Osteocyte (in vitro differentiated cells): ENCODE data around the gene ARG2. TPM values are rescaled to one million over a fixed set of nuclear protein-coding genes. Genes with fewer than 3 reads are reported as not detected.
"Not testable (repeated sequence)": the region's sequence is repeated elsewhere in the genome, so short reads cannot be mapped to it uniquely, and the experiment has no call there.

ENCODE experiments used
- DNase-seq: peaks from one replicate; pipeline ENCODE4 v3.0.0; 2021; ENCODE audit warnings: mixed read lengths; ENCODE audit not compliant: unreplicated experiment; ENCODE audit errors: extremely low spot score
- H3K27ac Mint-ChIP-seq: one replicate; pipeline ENCODE4 v1.8.0; 2021; ENCODE audit warnings: mild to moderate bottlenecking, mixed read lengths; ENCODE audit not compliant: unreplicated experiment
- H3K27me3 Mint-ChIP-seq: one replicate; pipeline ENCODE4 v1.8.0; 2021; ENCODE audit warnings: mixed read lengths; ENCODE audit not compliant: unreplicated experiment
- H3K36me3 Mint-ChIP-seq: one replicate; pipeline ENCODE4 v1.8.0; 2021; ENCODE audit warnings: mixed read lengths; ENCODE audit not compliant: unreplicated experiment
- H3K4me1 Mint-ChIP-seq: one replicate; pipeline ENCODE4 v1.8.0; 2021; ENCODE audit warnings: mixed read lengths; ENCODE audit not compliant: unreplicated experiment
- H3K4me3 Mint-ChIP-seq: one replicate; pipeline ENCODE4 v1.8.0; 2021; ENCODE audit warnings: mild to moderate bottlenecking, moderate library complexity, mixed read lengths; ENCODE audit not compliant: unreplicated experiment
- H3K9me3 Mint-ChIP-seq: one replicate; pipeline ENCODE4 v1.8.0; 2021; ENCODE audit warnings: mixed read lengths; ENCODE audit not compliant: unreplicated experiment
- total RNA-seq: library from RNA; stranded (reverse); gene quantifications from 2 replicates; pipeline ENCODE4 v1.2.1, GENCODE V29; 2021
- TF ChIP-seq, protein P1 (sequence below): fragments of 200-600 bp; sonication (generic); IDR thresholded peaks from 2 replicates; pipeline ENCODE4 v1.5.0; 2021; ENCODE audit warnings: antibody characterized with exemption, mild to moderate bottlenecking, moderate library complexity

ARG2 gene
- total RNA-seq, 1 donor from 2014 or later = 4.2 TPM

DNA sequence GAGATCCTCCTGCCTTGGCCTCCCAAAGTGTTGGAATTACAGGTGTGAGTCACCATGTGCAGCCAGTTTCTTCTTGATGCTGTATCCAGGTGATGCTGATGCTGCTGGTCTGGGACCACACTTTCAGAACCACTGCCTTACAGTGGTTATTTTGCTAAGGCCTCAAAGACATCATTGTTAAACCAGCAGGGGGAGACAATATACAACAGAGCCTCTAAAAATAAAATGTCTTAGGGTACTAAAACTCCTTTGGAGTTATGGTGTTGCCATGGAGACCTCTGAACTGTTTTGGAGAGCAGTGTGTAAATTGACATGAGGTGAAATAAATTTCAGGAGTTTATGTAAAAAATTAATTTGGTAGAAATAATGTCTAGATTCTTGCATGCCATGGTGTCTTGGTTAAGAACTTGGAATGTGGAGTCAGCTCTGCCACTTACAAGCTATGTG, 1.1 kb upstream of the ARG2 start:
- TF ChIP-seq, protein P1, sequence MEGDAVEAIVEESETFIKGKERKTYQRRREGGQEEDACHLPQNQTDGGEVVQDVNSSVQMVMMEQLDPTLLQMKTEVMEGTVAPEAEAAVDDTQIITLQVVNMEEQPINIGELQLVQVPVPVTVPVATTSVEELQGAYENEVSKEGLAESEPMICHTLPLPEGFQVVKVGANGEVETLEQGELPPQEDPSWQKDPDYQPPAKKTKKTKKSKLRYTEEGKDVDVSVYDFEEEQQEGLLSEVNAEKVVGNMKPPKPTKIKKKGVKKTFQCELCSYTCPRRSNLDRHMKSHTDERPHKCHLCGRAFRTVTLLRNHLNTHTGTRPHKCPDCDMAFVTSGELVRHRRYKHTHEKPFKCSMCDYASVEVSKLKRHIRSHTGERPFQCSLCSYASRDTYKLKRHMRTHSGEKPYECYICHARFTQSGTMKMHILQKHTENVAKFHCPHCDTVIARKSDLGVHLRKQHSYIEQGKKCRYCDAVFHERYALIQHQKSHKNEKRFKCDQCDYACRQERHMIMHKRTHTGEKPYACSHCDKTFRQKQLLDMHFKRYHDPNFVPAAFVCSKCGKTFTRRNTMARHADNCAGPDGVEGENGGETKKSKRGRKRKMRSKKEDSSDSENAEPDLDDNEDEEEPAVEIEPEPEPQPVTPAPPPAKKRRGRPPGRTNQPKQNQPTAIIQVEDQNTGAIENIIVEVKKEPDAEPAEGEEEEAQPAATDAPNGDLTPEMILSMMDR = peak; percentile 82
- H3K36me3 Mint-ChIP-seq = peaks cover 3% of the 10 kb centered on the region
- peaks cover 32% of the 10 kb centered on the region for H3K4me1 Mint-ChIP-seq
- H3K9me3 Mint-ChIP-seq = no peaks in the 10 kb centered on the region
- peak overlapping the region; percentile 97 for H3K27ac Mint-ChIP-seq
- DNase-seq = no peak
- peak overlapping the region; percentile 70 for H3K4me3 Mint-ChIP-seq
- peaks cover 21% of the 10 kb centered on the region for H3K27me3 Mint-ChIP-seq

DNA sequence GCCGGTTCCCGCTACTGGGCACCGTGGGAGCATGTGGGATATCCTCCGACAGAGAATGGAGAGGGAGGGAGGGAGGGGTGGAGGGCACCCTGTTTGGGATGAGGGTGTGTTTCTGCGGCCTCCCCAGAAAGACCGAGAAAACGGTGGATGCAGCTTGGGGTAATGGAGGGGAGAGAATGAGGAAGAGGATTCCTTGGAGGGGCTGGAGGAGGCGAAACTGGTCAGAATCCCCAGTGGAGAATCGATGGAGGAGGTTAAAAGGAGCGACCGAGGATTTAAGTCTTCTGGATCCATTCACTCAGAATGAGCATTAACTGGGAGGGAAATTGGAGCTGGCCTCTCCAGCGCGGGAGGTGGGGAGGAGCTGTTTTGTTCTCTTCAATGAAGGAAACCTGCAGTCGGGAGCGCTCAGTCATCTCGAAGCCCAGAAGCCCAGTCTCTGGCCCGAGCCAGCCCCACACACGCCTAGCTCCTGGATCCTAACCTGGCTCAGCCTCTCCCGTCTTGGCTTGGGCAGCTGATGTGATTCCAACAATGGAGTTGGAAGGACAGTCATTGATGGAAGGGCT, 581 bp downstream of the ARG2 start:
- H3K27ac Mint-ChIP-seq = peak overlapping the region; percentile 81
- DNase-seq = no peak
- H3K36me3 Mint-ChIP-seq = peaks cover 4% of the 10 kb centered on the region
- TF ChIP-seq, protein P1 = no peak
- H3K4me1 Mint-ChIP-seq = peaks cover 32% of the 10 kb centered on the region
- H3K27me3 Mint-ChIP-seq = peaks cover 10% of the 10 kb centered on the region
- peak overlapping the region; percentile 81 for H3K4me3 Mint-ChIP-seq
- H3K9me3 Mint-ChIP-seq = no peaks in the 10 kb centered on the region

DNA sequence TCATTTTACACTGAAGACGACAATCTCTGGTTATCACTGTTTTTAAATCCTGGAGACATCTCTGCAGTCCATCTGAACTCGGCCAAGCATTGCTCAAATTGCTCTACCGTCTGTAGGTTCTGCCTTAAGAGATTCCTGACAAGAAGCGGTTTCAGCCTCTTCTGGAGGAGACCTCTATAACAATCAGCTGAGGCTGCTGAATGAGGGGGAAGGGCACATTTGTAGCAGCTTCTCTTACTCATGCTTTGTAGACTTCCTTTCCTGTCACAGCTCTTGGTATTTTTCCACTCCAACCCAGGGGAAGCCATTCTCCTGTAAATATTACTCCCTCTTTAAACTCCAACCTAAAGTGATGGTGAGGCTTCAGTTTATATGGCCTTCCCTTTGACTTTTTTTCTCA, 3.0 kb downstream of the ARG2 start:
- peaks cover 3% of the 10 kb centered on the region for H3K36me3 Mint-ChIP-seq
- no peaks in the 10 kb centered on the region for H3K27me3 Mint-ChIP-seq
- H3K4me3 Mint-ChIP-seq = no peak overlapping the region
- TF ChIP-seq, protein P1 = no peak
- H3K27ac Mint-ChIP-seq = peak overlapping the region; percentile 90
- peaks cover 32% of the 10 kb centered on the region for H3K4me1 Mint-ChIP-seq
- H3K9me3 Mint-ChIP-seq = no peaks in the 10 kb centered on the region
- DNase-seq = no peak

DNA sequence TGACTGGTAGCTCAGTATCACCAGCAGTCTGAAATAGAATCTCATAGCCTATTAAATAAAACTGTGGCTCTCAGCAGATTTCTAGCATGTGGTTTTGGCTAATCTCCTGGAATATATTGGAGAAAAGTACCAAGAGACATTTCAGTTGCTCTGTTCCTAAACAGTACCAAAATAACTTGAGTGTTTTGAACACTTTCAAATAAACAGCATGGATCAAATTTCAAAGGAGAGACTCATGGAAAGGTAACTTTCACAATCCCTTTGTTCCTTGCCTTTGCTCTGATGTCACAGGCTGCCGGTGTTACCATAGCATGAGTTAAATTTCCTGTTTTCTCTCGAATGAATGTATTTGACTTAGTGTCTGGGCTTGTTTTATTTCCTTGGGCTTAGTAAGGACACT, 3.4 kb downstream of the ARG2 start:
- peak overlapping the region; percentile 90 for H3K27ac Mint-ChIP-seq
- H3K27me3 Mint-ChIP-seq = no peaks in the 10 kb centered on the region
- H3K36me3 Mint-ChIP-seq = peaks cover 3% of the 10 kb centered on the region
- H3K4me1 Mint-ChIP-seq = peaks cover 32% of the 10 kb centered on the region
- DNase-seq = no peak
- H3K9me3 Mint-ChIP-seq = no peaks in the 10 kb centered on the region
- TF ChIP-seq, protein P1 = no peak
- H3K4me3 Mint-ChIP-seq = no peak overlapping the region

DNA sequence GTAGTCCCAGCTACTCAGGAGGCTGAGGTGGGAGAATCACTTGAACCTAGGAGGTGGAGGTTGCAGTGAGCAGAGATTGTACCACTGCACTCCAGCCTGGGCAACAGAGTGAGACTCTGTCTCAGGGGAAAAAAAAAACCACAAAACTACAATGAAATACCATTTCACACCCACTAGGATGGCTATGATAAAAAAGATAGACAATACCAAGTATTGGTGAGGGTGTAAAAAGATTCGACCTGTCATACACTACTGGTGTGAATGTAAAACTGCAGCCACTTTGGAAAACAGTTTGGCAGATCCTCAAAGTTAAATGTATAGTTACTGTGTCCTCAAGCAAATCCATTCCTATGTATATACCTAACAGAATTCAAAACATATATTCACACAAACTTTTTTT, 6.4 kb downstream of the ARG2 start:
- H3K4me1 Mint-ChIP-seq = peaks cover 14% of the 10 kb centered on the region
- not testable (repeated sequence) for H3K4me3 Mint-ChIP-seq, H3K9me3 Mint-ChIP-seq

More for the DNA sequence above, 6.4 kb downstream of the ARG2 start:
- H3K27me3 Mint-ChIP-seq, H3K36me3 Mint-ChIP-seq, H3K27ac Mint-ChIP-seq, DNase-seq: not testable (repeated sequence)
